A673 (cell line): Measurements from ENCODE around the gene ARHGAP40.

Experiments used
- EZH2 ChIP-seq: fragments of 200-600 bp; sonication (generic); IDR thresholded peaks from 2 replicates; pipeline ENCODE4 v1.6.1; 2017; ENCODE audit warnings: borderline replicate concordance, low read depth, mild to moderate bottlenecking, mixed read lengths, antibody characterized with exemption, low read length; ENCODE audit not compliant: poor library complexity, severe bottlenecking
- TF ChIP-seq, protein P1 (sequence below): fragments of 300-800, 200-600 bp; sonication (generic); conservative IDR thresholded peaks from 2 replicates; pipeline ENCODE4 v1.5.1; 2017; ENCODE audit warnings: low read depth, mild to moderate bottlenecking, antibody characterized with exemption, low read length, moderate library complexity, mixed read lengths

- TF ChIP-seq, protein P1, sequence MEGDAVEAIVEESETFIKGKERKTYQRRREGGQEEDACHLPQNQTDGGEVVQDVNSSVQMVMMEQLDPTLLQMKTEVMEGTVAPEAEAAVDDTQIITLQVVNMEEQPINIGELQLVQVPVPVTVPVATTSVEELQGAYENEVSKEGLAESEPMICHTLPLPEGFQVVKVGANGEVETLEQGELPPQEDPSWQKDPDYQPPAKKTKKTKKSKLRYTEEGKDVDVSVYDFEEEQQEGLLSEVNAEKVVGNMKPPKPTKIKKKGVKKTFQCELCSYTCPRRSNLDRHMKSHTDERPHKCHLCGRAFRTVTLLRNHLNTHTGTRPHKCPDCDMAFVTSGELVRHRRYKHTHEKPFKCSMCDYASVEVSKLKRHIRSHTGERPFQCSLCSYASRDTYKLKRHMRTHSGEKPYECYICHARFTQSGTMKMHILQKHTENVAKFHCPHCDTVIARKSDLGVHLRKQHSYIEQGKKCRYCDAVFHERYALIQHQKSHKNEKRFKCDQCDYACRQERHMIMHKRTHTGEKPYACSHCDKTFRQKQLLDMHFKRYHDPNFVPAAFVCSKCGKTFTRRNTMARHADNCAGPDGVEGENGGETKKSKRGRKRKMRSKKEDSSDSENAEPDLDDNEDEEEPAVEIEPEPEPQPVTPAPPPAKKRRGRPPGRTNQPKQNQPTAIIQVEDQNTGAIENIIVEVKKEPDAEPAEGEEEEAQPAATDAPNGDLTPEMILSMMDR, result no peak
- TF ChIP-seq EZH2, result no peak
These were observed 25.5 kb downstream of the ARHGAP40 start for GRCh38 chr20:38626921-38627659.
